Measurements from ENCODE around the gene ZNF3.

ZNF3 gene

DNA sequence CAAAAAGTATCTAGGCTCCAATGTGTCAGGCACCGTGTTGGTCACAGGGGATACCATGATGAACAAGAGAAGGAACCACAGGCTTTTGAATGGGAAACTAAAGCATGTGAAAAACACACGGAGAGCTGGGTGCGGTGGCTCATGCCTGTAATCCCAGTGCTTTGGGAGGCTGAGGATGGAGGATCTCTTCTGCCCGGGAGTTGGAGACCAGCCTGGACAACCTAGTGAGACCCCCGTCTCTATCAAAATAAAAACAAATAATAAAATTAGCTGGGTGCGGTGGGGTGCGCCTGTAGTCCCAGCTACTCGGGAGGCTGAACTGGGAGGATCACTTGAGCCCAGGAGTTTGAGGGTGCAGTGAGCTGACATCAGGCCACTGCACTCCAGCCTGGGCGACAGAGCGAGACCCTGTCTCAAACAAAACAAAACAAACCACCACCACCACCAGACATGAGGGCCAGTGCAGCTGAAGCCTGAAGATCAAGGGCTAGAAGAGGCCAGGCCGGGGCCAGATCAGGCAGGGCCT lies 6.6 kb upstream of the ZNF3 start:
- DNase-seq = no peak

DNA sequence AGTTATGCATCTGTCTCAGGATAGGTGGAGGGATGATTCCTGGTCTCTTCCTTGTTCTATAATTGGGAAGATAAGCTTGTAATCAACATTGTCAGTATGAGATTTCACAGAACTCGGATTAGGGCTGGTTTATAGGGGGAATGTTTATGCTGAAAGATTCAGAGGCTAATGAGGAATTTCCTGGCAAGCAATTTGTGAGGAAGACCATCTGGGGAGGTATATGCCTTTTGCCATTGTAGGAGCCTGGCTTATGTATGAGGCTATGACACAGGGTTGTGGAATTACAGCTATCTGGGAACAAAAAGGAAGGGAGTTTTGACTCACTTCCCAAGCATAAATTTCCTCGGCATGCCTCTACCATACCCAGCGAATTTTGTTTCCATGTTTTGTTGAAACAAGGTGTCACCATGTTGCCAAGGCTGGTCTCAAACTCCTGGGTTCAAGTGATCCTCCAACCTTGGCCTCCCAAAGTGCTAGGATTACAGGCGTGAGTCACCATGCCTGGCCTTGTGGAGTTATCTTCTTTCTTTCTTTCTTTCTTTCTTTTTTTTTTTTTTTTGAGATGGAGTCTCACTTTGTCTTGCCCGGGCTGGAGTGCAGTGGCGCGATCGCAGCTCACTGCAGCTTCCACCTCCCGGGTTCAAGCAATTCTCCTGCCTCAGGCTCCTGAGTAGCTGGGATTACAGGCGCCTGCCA lies 5.7 kb upstream of the ZNF3 start:
- no peak for DNase-seq

DNA sequence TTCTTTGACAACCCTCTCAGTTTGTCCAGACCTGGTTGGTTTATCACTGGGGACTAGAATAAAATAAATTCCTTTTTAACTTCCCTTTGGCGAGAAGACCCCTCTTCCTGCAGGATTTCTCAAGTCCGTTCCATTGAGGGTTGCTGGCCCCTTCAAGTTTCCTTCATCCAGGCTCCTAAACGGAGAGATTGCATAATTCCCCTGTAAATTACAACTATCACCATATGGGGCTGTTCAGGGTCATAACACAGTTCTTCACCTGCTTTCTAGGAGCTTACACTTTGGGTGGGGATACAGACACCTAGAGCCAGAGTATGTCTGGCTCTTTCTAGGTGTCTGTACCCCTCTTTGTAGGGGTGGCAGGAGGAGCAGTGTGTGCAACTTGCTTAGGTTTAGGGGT lies 4.0 kb upstream of the ZNF3 start:
- no peak for DNase-seq

DNA sequence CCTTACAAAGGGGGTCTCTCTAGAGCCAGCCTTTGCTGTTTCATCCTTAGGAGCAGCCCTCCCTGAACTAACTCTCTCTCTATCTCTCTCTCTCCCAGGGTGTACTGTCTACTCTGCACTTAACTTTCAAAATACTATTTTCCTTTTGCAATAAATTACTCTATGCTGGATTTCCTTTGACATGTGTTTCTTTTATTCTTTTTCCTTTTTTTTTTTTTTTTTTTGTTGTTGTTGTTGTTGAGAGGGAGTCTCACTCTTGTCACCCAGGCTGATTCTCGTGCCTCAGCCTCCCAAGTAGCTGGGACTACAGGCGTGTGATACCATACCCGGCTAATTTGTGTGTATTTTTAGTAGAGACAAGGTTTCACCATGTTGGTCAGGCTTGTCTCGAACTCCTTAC lies 1.5 kb upstream of the ZNF3 start:
- no peak for DNase-seq

DNA sequence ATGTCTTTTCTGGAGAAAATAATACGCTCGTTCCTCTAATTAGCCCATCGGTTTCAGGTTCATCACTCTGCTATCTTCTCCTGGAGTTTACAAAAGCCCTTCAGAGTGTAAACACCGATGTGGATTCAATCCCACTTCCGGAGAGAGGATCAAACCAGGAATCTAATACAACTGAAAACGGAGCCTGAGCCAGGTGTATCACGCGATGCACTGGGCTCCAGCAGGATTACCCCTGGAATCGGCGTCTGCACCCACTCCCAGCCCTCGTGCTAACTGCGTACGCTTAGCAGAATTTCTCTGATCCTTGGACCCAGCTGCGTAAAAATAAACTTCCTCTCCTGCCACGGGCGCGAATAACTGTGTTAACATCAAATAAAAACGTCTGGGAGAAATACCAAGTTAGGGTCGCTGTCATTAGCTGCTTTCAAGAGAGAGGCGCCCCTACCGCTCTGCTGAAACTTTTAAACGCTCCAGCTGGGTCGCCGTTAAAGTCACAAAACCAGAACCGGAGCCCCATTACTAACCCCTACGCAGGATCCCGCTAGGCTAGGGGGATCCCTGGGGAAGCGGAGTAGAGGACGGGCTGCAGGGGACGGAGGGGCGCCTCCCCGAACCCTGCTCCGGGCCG lies 502 bp downstream of the ZNF3 start:
- no peak for DNase-seq

DNA sequence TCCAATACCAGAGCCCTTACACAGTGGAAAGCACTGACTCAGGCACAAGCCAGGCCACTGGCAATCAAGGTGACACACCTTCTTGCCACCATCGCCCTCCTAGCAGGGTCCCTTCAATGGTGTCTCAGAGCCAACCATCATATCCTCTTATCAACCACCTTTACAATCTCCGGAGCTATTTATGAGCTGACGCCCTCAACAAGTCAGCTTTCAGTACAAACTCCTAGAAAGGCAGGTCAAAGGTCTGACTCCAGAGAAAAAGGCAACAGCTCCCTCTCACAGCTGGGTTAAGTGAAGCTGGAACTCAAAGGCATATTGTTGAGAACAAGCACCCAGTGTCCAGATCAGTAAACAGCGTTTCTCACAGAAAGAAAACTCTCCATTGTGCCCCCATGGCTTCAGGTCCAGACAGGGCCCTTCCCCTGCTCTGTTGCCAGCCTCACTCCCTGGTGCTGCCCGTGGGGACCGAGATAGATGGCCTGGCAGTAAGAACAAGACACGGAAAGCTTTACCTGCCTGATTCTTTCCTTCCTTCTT lies 2.4 kb downstream of the ZNF3 start:
- no peak for DNase-seq

DNA sequence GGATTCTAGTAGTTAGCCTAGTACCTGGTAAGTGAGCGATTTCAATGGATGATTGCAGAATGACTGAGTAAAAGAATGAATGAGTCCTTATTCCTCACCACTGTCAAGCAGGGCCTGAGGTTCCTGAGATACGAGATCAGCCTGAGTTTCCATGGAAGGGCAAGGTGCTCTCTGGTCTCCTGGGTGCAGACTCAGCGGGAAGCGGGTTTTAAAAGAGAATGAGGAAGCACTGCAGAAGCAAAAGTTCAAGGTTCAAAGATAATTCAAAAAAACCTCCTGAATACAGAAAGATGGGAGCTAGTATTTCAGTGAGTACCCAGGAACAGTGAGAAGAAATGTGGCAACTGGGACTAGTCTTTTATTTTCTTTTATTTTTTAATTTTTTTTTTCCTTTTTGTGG lies 4.3 kb downstream of the ZNF3 start:
- DNase-seq = no peak

DNA sequence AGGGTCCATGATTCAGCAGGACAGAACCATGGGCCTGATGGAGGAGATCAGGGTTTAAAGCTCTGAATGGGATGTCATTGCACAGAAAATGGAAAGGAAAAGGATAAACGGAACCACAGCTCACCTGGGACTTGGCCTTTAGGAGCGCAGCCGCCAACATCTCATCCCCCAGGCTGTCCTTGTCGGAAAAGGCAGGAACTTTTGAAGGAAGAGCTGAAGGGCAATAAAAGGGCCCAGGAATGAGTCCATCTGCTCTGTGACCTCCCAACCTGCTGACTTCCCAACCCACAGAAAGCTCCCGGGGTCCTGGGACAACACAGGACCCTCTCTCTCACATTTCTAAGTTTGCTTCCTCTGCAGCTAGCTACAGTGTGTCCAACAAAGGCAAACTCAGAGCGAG lies 6.1 kb downstream of the ZNF3 start:
- DNase-seq = no peak

DNA sequence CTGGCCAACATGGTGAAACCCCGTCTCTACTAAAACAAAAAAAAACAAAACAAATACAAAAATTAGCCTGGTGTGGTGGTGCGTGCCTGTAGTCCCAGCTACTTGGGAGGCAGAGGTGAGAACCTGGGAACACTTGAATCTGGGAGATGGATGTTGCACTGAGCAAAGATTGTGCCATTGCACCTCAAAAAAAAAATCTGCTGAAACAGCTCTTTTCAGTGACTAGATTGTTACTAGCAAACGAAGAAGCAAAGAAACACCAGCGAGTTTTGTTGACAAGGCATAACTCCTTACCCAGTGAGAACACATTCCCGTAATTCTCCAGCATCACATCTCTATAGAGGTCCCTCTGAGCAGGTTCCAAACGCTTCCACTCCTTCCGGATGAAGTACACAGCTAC lies 6.7 kb downstream of the ZNF3 start:
- DNase-seq = no peak

DNA sequence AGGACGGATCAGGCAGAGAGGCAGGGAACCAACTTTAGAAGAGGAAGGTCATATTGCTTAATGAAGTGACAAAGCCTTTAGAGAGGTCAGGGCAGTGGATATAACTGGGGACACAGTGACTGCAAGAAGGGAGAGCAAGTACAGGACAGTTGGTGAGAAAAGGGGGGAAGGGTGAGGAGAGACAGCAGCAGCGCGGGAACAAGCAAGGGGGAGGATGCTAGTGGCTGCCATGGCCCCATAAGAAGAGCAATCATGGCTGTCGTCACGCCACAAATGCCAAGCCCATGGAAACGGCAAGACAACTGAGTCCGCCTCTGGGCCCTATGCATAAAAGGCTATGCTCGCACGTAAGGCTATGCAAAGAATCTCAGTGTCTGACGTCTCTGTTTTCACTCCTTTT lies 9.1 kb downstream of the ZNF3 start:
- DNase-seq = no peak

DNA sequence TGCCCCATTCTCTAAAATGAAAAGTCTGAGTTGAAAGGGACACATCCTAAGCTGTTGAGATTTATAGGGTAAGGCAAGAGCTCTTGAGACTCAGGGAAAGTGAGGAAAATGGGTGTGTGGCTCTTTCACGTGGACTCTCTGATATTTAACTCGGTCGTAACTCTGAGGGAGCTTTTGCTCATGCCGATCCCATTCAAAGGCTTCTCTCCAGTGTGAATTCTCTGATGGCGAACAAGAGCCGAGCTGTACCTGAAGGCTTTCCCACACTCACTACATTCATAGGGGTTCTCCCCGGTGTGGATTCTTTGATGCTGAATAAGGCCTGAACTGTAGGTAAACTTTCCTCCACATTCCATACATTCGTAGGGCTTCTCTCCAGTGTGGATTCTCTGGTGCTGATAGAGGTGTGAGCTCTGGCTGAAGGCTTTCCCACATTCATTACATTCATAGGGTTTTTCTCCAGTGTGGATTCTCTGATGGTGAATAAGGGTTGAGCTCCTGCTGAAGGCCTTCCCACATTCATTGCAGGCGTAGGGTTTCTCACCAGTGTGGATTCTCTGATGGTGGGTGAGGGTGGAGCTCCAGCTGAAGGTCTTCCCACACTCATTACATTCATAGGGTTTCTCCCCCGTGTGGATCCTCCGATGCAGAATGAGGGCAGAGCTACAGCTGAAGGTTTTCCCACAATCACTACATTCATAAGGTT lies 10.4 kb downstream of the ZNF3 start:
- DNase-seq = no peak

DNA sequence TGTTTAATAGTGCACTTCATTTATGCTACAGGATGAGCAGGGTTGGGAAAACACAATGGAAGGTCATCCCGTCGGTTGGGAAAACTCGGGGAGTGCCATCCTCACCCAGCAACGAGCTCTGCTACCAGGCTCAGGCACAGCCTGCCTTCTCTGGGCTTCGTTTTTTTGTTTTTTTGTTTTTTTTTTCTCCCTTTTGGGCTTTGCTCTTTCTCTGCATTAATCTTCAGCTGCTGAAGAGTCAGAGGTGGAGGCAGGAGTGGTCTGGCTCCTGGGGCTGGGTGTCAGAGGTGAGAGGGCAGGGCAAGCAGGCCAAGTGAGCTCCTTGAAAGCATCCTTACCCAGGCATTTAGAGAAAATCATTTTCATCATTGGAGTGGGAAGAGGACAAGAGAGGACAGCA lies 11.5 kb downstream of the ZNF3 start:
- no peak for DNase-seq

DNA sequence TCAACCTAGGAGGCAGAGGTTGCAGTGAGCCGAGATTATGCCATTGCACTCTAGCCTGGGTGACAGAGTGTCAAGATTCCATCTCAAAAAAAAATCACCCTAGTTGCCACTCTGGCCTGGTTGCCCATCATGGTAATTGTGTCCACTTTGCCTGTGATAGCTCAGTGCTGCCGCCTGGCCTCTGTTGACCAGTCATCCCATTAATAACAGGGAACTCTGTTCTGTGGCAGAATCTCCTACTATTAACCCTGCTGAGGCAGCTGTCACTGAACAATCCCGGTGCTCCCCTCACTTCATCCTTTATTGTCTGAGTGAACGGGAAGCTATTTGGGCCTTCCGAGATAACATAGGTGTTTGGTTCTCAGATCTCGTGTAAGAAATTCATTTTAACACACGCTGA lies 14.6 kb downstream of the ZNF3 start:
- no peak for DNase-seq

DNA sequence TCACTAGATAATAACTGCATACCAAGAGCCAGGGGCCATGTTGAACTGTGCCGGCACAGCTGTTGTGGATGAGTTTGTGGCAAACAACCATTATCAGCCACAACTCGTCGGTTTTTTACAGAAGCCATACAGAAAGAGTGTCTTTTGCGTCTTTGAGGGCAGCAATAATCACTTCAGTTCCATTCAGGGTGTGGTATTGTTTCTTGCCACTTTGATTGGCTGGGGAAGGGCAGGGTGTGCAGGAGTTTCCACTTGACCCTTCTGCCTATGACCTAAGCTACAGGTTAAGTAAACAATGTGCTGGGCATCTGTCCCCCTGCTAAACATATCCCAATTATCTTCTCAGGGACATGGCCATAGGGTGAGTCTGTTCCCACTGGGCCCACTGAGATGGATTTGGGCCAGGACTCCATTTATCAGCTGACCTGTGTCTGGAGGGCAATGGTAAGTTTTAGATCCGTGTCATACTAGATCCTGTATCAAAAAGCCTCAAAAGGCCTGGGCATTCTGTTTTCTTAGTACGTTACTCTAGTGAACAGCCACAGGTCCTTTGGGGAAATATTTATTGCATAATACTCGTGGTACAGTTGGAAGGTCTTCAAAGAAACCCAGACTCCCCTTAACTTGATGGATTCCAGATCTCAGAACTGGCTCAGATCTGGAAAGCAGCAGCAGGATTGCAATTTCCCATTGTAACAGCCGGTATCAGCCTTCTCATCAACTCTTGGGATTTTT lies 15.9 kb downstream of the ZNF3 start:
- DNase-seq = no peak

DNA sequence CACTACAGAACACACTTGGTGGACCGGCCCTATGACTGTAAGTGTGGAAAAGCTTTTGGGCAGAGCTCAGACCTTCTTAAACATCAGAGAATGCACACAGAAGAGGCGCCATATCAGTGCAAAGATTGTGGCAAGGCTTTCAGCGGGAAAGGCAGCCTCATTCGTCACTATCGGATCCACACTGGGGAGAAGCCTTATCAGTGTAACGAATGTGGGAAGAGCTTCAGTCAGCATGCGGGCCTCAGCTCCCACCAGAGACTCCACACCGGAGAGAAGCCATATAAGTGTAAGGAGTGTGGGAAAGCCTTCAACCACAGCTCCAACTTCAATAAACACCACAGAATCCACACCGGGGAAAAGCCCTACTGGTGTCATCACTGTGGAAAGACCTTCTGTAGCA lies 17.4 kb downstream of the ZNF3 start:
- DNase-seq = no peak

DNA sequence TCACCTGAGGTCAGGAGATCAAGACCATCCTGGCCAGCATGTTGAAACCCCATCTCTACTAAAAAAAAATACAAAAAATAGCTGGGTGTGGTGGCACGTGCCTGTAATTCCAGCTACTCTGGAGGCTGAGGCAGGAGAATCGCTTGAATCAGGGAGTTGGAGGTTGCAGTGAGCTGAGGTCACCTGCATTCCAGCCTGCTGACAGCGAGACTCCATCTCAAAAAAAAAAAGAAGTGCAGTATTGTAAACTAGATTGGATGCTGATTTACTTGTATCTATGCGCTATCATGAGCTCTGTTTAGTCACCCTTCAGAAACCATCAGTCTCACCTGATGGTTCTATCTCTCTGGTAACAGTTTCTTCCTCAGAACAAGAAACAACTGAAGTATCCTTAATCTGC lies 18.1 kb downstream of the ZNF3 start:
- no peak for DNase-seq

DNA sequence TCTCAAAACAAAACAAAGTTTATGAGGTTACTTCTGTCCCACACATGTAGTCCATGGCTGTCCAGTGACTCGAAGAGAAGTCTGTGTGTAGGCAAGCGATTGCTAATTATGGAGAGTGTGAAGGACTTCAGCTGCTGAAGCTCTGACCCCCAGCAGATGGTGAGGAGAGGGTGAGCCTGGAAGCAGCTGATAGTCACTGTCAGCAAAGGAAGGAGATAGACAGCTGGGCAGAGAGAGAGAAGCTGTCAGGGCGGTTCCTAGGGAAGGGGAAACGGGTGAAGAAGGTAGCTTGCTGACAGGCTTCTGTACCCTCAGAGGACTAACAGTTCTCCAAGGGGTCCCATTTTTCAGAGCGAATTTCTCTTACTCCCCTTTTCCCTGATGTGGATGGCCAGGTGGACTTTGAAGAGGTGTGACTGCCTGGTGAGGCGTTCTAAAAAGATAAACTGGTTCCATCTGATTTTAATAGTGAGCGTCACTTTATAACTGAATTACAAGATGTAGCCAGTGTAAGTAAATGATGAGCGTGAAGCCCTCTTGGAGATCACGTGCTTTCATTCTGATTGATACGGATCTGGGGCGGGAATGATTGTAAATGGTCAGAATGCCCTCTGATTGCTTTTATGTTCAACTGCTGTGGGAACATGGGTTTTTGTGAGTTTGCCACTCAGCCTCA lies 19.9 kb downstream of the ZNF3 start:
- no peak for DNase-seq

DNA sequence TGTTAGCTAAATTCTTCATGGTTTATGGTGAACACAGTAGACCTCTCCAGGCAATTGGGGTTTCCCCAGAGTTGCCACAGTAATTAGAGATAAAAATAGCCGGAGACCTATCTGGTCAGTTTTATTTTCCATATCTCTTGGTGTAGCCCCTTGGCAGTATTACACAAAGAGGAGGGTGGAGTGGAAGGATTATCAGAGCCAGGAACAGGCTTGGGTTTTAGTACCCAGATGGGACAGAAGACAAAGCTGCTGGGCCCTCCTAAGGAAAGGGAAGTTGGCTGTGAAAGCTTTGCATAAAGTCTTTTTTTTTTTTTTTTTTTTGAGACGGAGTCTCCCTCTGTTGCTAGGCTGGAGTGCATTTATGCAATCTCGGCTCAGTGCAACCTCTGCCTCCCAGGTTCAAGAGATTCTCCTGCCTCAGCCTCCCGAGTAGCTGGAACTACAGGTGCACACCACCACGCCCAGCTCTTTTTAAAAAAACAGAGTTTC lies 22.2 kb downstream of the ZNF3 start:
- DNase-seq = no peak

DNA sequence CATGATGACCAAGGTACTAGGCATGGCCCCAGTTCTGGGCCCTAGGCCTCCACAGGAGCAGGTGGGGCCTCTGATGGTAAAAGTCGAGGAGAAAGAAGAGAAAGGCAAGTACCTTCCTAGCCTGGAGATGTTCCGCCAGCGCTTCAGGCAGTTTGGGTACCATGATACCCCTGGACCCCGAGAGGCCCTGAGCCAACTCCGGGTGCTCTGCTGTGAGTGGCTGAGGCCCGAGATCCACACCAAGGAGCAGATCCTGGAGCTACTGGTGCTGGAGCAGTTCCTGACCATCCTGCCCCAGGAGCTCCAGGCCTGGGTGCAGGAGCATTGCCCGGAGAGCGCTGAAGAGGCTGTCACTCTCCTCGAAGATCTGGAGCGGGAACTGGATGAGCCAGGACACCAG lies 24.5 kb downstream of the ZNF3 start:
- no peak for DNase-seq

DNA sequence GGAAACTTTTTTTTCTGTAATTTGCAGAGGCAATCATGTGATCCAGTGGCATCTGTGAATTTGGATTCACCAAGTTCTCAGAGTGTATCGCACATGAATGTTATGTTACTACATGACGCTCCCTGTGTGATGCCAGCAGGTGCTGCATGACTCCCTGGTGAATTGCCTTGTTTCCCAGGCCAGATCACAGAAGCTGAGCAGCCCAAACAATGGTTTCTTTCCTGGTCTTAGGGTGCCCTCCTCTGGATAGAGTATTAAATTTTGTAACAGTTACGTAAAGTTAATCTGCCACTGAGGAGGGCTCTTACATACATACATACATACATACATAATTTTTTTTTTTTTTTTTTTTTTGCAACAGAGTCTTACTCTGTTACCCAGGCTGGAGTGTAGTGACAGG lies 28.3 kb downstream of the ZNF3 start:
- DNase-seq = peak; percentile 11

DNA sequence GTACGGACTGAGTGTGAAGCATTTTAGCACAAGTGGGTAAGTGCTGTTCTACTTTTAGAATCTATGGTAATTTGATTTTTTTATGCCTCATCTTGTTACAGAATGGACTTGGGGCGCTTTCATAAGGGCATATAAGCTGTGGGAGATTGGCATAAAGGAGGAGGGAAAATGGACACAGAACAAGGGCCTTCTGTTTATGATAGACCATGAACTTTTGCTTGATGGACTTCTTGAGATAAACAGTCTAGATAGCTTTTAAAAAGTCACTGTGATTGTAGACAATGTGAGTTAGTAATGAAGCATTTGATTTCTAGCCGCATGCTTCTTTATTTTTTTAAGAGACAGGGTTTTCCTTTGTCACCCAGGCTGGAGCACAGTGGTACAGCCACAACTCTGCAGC lies 29.9 kb downstream of the ZNF3 start:
- no peak for DNase-seq

Measured in effector CD4-positive, alpha-beta T cell (primary cell).